NT2/D1 (cell line): ENCODE results near the gene ATP13A5.

Source experiments
- DNase-seq: peaks from one replicate; pipeline ENCODE4 v3.0.0-alpha.2; 2011; ENCODE audit warnings: low read depth, low spot score
- H3K27me3 ChIP-seq: 2 replicates; pipeline ENCODE4 v1.6.0; 2011; ENCODE audit warnings: mild to moderate bottlenecking; ENCODE audit not compliant: insufficient read length, insufficient read depth
- H3K36me3 ChIP-seq: 2 replicates; pipeline ENCODE4 v1.6.1; 2011; ENCODE audit warnings: mild to moderate bottlenecking, low read length, mixed read lengths; ENCODE audit not compliant: insufficient read depth, insufficient read length
- H3K4me1 ChIP-seq: 2 replicates; pipeline ENCODE4 v1.5.1; 2011; ENCODE audit not compliant: insufficient read depth, insufficient read length
- H3K4me3 ChIP-seq: 2 replicates; pipeline ENCODE4 v1.5.1; 2011; ENCODE audit warnings: low read depth; ENCODE audit not compliant: insufficient read length
- H3K9ac ChIP-seq: 2 replicates; pipeline ENCODE4 v1.6.0; 2011; ENCODE audit warnings: low read depth; ENCODE audit not compliant: insufficient read length
- H3K9me3 ChIP-seq: 2 replicates; pipeline ENCODE4 v1.5.1; 2011; ENCODE audit warnings: mild to moderate bottlenecking, low read length; ENCODE audit not compliant: insufficient read depth
- SUZ12 ChIP-seq: IDR thresholded peaks from 2 replicates; pipeline ENCODE4 v1.6.1; 2011; ENCODE audit not compliant: insufficient read length, insufficient read depth; ENCODE audit errors: extremely low read depth
- YY1 ChIP-seq: IDR thresholded peaks from 2 replicates; pipeline ENCODE4 v1.6.1; 2011; ENCODE audit not compliant: insufficient read length, insufficient read depth
- ZNF274 ChIP-seq: IDR thresholded peaks from 2 replicates; pipeline ENCODE4 v1.6.1; 2011; ENCODE audit warnings: mild to moderate bottlenecking, low read depth, low read length

ATP13A5 gene

DNA sequence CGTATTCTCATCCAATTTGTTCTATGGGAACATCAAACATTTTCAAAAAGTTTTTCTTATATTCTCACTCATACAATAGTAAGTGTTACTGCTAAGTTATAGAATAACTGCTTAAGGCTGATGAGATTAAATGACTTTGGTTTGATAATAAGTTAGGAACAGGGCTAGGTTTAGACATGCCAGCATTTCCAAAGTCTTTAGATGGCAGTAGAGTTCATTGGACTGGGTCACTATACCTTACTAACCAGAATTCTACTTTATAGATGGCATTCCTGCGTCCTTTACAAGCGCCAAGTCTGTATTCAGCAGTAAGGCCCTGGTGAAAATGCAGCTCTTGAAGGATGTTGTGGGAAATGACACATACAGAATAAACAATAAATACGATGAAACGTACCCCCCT is 115.8 kb downstream of the ATP13A5 start:
- DNase-seq, result no peak
- H3K9ac ChIP-seq, result no peak overlapping the region
- no peak for TF ChIP-seq YY1
- no peak for TF ChIP-seq ZNF274
- TF ChIP-seq SUZ12, result no peak
- no peaks in the 10 kb centered on the region for H3K36me3 ChIP-seq
- H3K9me3 ChIP-seq, result no peaks in the 10 kb centered on the region
- no peaks in the 10 kb centered on the region for H3K27me3 ChIP-seq
- H3K4me3 ChIP-seq, result no peak overlapping the region
- H3K4me1 ChIP-seq, result no peaks in the 10 kb centered on the region

DNA sequence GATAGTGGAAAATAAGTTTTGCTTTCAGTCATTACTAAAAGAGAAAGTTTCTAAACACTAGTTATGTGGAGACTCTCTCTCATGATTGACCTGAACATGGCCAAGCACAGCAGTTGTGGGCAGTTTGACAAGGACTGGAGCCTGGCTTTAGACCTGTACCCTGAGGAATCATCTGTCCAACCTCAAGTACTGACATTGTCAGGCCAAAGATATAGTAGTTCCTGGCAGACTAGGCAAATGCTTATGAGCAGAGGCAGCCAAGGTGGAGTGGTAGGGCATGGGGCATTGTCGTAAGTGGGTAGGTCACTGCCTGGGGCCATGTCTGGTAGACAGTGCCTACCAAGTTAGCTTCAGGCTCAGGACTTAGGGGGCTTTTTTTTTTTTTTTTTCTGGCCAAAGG is 116.6 kb downstream of the ATP13A5 start:
- Histone ChIP-seq H3K9ac (no peak overlapping the region), H3K36me3 (no peaks in the 10 kb centered on the region), H3K4me1 (no peaks in the 10 kb centered on the region), H3K27me3 (no peaks in the 10 kb centered on the region), H3K9me3 (no peaks in the 10 kb centered on the region), H3K4me3 (no peak overlapping the region)
- no peak for DNase-seq
- TF ChIP-seq YY1 (no peak), SUZ12 (no peak), ZNF274 (no peak)

GRCh38 chr3:193253986-193254660 is 124.4 kb downstream of the ATP13A5 start:
- H3K36me3 ChIP-seq, result no peaks in the 10 kb centered on the region
- peaks cover 13% of the 10 kb centered on the region; the same call in 1 of the 2 replicates for H3K9me3 ChIP-seq
- TF ChIP-seq SUZ12, result no peak
- TF ChIP-seq YY1, result no peak
- no peak for TF ChIP-seq ZNF274
- H3K4me1 ChIP-seq, result no peaks in the 10 kb centered on the region
- no peaks in the 10 kb centered on the region for H3K27me3 ChIP-seq
- no peak for DNase-seq
- H3K4me3 ChIP-seq, result no peak overlapping the region
- H3K9ac ChIP-seq, result no peak overlapping the region

DNA sequence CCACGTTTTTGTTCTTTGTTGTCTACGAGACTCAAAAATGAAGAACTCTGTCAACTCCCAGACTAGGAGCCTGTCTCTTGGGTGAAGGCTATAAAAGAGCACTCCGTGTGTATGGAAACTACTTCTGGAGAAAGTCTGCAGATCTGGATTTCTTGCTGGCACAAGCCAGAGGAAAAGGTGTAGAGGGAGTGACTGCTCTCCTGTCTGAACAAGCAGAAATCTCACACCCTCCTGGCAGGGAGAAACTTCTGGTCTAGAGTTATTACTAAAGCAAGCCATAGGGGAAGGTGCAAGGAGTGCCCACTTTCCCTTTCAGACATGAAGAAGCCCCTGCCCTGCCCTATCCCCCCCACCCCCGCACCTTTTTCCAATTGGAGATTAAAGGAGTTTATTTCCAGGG is 128.1 kb downstream of the ATP13A5 start:
- Histone ChIP-seq H3K27me3 (no peaks in the 10 kb centered on the region), H3K4me1 (no peaks in the 10 kb centered on the region), H3K4me3 (no peak overlapping the region), H3K36me3 (no peaks in the 10 kb centered on the region), H3K9ac (no peak overlapping the region), H3K9me3 (peaks cover 42% of the 10 kb centered on the region)
- TF ChIP-seq SUZ12 (no peak), ZNF274 (no peak), YY1 (no peak)
- no peak for DNase-seq

DNA sequence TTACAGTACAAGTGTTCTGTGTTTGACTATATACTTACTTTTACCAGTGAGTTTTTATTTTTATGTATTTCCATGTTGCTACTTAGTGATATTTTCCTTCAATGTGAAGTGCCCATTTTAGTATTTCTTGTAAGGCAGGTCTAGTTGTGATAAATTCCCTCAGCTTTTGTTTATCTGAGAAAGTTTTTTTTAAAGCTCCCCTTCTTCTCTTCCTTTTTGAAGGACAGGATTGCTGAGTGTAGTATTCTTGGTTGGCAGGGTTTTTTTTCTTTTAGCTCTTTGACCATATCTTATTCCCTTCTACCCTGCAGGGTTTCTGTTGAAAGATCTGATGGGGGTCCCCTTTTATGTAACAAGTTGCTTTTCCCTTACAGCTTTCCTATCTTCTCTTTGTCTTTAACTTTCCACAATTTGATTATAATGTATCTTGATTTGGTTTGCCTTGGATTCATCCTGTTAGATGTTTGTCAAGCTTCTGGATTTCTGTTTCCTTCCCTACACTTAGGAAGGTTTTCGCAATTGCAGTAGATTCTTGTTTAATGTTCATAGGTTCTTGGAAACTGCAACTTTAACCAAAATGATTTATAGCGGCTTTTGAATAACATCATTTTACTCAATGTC is 129.6 kb downstream of the ATP13A5 start:
- H3K36me3 ChIP-seq, result no peaks in the 10 kb centered on the region
- no peak for DNase-seq
- H3K9me3 ChIP-seq, result peaks cover 42% of the 10 kb centered on the region
- TF ChIP-seq SUZ12 (no peak), ZNF274 (no peak), YY1 (no peak)
- H3K9ac ChIP-seq, result no peak overlapping the region
- no peak overlapping the region for H3K4me3 ChIP-seq
- no peaks in the 10 kb centered on the region for H3K27me3 ChIP-seq
- H3K4me1 ChIP-seq, result no peaks in the 10 kb centered on the region

DNA sequence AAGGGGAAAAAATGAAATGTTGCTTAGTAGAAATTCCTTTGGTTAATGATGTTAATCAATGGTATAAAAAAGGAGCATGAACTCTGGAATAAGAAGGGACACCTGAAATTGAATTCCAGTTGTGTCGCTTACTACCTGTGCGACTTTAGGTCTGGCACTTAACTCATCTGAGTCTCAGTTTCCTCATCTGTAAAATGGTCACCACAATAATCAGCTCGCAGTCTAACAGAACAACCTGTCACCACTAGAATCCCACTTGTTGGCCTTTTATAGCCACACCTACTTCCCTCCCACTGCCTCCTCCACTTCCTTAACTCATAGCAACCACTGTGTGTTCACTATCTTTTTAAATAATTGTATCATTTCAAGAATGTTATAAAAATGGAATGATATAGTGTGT is 135.0 kb downstream of the ATP13A5 start:
- no peaks in the 10 kb centered on the region for H3K4me1 ChIP-seq
- H3K4me3 ChIP-seq, result no peak overlapping the region
- no peaks in the 10 kb centered on the region for H3K36me3 ChIP-seq
- H3K9me3 ChIP-seq, result peaks cover 23% of the 10 kb centered on the region
- H3K27me3 ChIP-seq, result peaks cover 15% of the 10 kb centered on the region
- DNase-seq, result no peak
- TF ChIP-seq YY1 (no peak), SUZ12 (no peak), ZNF274 (no peak)
- no peak overlapping the region for H3K9ac ChIP-seq

- no peaks in the 10 kb centered on the region for H3K36me3 ChIP-seq
- no peak for DNase-seq
- H3K9ac ChIP-seq, result peak overlapping the region; percentile 87
- no peak for TF ChIP-seq ZNF274
- TF ChIP-seq SUZ12, result no peak
- TF ChIP-seq YY1, result no peak
- 0 out of 2 replicates have a peak, but pooled peaks cover 5% of the 10 kb centered on the region for H3K9me3 ChIP-seq
- peaks cover 15% of the 10 kb centered on the region for H3K27me3 ChIP-seq
- H3K4me1 ChIP-seq, result no peaks in the 10 kb centered on the region
- peak overlapping the region; percentile 66 for H3K4me3 ChIP-seq
These were observed 136.8 kb downstream of the ATP13A5 start for GRCh38 chr3:193241716-193242115.
